OCI-LY1 (cell line): ENCODE results near the gene USH2A.

Experiments
- EZH2 ChIP-seq: fragments of 200-600 bp; sonication (generic), shearing (Covaris generic); IDR thresholded peaks from 2 replicates; pipeline ENCODE4 v1.8.0; 2017; ENCODE audit warnings: borderline replicate concordance, mixed run types, mild to moderate bottlenecking, antibody characterized with exemption, low read length, moderate library complexity, mixed read lengths
- TF ChIP-seq, protein P1 (sequence below): fragments of 200-600 bp; sonication (generic), shearing (Covaris generic); IDR thresholded peaks from 2 replicates; pipeline ENCODE4 v1.5.1; 2017; ENCODE audit warnings: mild to moderate bottlenecking, antibody characterized with exemption, low read length, moderate library complexity, mixed read lengths

GRCh38 chr1:215875712-215876111 lies 547.5 kb downstream of the USH2A start:
- TF ChIP-seq, protein P1, sequence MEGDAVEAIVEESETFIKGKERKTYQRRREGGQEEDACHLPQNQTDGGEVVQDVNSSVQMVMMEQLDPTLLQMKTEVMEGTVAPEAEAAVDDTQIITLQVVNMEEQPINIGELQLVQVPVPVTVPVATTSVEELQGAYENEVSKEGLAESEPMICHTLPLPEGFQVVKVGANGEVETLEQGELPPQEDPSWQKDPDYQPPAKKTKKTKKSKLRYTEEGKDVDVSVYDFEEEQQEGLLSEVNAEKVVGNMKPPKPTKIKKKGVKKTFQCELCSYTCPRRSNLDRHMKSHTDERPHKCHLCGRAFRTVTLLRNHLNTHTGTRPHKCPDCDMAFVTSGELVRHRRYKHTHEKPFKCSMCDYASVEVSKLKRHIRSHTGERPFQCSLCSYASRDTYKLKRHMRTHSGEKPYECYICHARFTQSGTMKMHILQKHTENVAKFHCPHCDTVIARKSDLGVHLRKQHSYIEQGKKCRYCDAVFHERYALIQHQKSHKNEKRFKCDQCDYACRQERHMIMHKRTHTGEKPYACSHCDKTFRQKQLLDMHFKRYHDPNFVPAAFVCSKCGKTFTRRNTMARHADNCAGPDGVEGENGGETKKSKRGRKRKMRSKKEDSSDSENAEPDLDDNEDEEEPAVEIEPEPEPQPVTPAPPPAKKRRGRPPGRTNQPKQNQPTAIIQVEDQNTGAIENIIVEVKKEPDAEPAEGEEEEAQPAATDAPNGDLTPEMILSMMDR: no peak
- TF ChIP-seq EZH2: no peak
